ENCODE results near the gene RXRA.

Gene RXRA

GRCh38 chr9:134433909-134434882 lies 107.9 kb downstream of the RXRA start:
- no peaks in the 10 kb centered on the region for H3K9me3 ChIP-seq (replicated peaks; ENCODE audit: low read length)
- peaks cover 43% of the 10 kb centered on the region for H3K36me3 ChIP-seq (ENCODE audit: insufficient read depth, low read length)
- H3K4me2 ChIP-seq (ENCODE audit: low read length), result peak overlapping the region; percentile 74
- H3K27me3 ChIP-seq (ENCODE audit: control insufficient read depth, insufficient read depth, low read length), result no peaks in the 10 kb centered on the region
- H3K9ac ChIP-seq (ENCODE audit: low read depth, low read length), result no peak overlapping the region
- peaks cover 43% of the 10 kb centered on the region for H3K4me1 ChIP-seq (ENCODE audit: control insufficient read depth, insufficient read depth, low read length)
- no peak overlapping the region for H3K4me3 ChIP-seq (ENCODE audit: low read length)

GRCh38 chr9:134434894-134435506 lies 108.7 kb downstream of the RXRA start:
- Histone ChIP-seq H3K4me2 (ENCODE audit: low read length) (peak overlapping the region; percentile 74), H3K27me3 (ENCODE audit: control insufficient read depth, insufficient read depth, low read length) (no peaks in the 10 kb centered on the region), H3K36me3 (ENCODE audit: insufficient read depth, low read length) (peaks cover 40% of the 10 kb centered on the region), H3K4me3 (ENCODE audit: low read length) (no peak overlapping the region), H3K9ac (ENCODE audit: low read depth, low read length) (no peak overlapping the region), H3K9me3 (replicated peaks; ENCODE audit: low read length) (no peaks in the 10 kb centered on the region), H3K4me1 (ENCODE audit: control insufficient read depth, insufficient read depth, low read length) (peaks cover 43% of the 10 kb centered on the region)

DNA sequence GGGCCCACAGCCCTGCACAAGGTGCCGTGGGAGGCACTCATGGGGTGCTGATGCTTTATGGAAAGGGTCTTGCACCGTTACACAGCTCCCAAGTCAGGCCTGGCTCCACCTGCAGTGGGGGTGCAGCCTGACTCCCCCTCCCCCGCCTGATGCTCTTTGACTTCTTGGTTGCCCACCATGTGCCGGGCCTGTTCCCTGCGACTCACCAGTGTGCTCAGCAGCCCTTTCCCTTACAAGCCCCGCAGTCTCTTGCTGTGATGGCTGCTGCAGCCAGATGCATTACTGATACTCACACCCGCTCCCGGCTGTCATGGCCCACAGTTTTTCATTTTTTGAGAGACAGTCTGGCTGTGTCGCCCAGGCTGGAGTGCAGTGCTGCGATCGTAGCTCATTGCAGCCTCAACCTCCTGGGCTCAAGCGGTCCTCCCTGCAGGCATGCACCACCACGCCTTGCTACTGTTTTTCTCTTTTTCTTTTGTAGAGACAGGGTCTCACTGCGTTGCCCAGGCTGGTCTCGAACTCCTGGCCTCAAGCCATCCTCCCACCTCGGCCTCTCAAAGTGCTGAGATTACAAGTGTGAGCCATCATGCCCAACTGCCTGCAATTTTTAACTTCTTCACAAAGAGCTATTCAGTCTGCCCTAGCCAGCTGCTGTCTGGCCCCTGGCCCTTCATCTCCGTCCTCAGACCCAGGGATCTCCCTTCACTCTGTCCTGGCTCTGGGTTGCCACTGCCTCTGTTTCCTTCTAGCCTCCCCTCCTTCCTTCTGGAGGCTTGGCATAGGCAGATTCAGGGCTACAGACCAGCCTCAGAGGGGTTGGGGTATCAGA lies 109.5 kb downstream of the RXRA start:
- H3K9ac ChIP-seq (ENCODE audit: low read depth, low read length), result no peak overlapping the region
- H3K4me2 ChIP-seq (ENCODE audit: low read length), result peak overlapping the region; percentile 74
- H3K27me3 ChIP-seq (ENCODE audit: control insufficient read depth, insufficient read depth, low read length), result no peaks in the 10 kb centered on the region
- peaks cover 38% of the 10 kb centered on the region for H3K36me3 ChIP-seq (ENCODE audit: insufficient read depth, low read length)
- H3K9me3 ChIP-seq (replicated peaks; ENCODE audit: low read length), result no peaks in the 10 kb centered on the region
- H3K4me1 ChIP-seq (ENCODE audit: control insufficient read depth, insufficient read depth, low read length), result peaks cover 43% of the 10 kb centered on the region
- no peak overlapping the region for H3K4me3 ChIP-seq (ENCODE audit: low read length)

GRCh38 chr9:134436379-134436762 lies 110.1 kb downstream of the RXRA start:
- Histone ChIP-seq H3K27me3 (ENCODE audit: control insufficient read depth, insufficient read depth, low read length) (peaks cover 5% of the 10 kb centered on the region), H3K9me3 (replicated peaks; ENCODE audit: low read length) (no peaks in the 10 kb centered on the region), H3K4me3 (ENCODE audit: low read length) (no peak overlapping the region), H3K4me1 (ENCODE audit: control insufficient read depth, insufficient read depth, low read length) (peaks cover 43% of the 10 kb centered on the region), H3K4me2 (ENCODE audit: low read length) (no peak overlapping the region), H3K9ac (ENCODE audit: low read depth, low read length) (no peak overlapping the region), H3K36me3 (ENCODE audit: insufficient read depth, low read length) (peaks cover 37% of the 10 kb centered on the region)

DNA sequence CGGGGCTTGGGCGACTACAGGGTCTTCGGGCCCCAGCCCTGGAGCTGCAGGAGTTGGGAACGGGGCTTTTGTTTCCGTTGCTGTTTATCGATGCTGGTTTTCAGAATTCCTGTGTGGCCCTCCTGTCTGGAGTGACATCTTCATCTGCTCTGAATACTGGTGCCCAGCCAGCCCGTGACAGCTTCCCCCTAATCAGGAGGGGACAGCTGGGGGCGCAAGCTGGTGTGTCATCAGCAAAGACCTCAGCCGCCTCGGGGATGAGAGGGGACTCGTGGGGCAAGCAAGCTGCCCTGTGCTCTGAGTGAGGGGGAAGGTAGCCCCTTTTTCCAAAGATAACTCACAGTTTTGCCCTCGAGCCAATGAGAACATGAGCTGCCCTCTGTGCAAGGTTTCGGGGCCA lies 110.7 kb downstream of the RXRA start:
- peaks cover 43% of the 10 kb centered on the region for H3K4me1 ChIP-seq (ENCODE audit: control insufficient read depth, insufficient read depth, low read length)

GRCh38 chr9:134437403-134438194 lies 111.3 kb downstream of the RXRA start:
- Histone ChIP-seq H3K4me2 (ENCODE audit: low read length) (no peak overlapping the region), H3K9me3 (replicated peaks; ENCODE audit: low read length) (no peaks in the 10 kb centered on the region), H3K27me3 (ENCODE audit: control insufficient read depth, insufficient read depth, low read length) (peaks cover 13% of the 10 kb centered on the region), H3K36me3 (ENCODE audit: insufficient read depth, low read length) (peaks cover 28% of the 10 kb centered on the region), H3K9ac (ENCODE audit: low read depth, low read length) (no peak overlapping the region), H3K4me3 (ENCODE audit: low read length) (no peak overlapping the region), H3K4me1 (ENCODE audit: control insufficient read depth, insufficient read depth, low read length) (peaks cover 42% of the 10 kb centered on the region)

More for the DNA sequence above, 110.7 kb downstream of the RXRA start:
- H3K9me3 ChIP-seq (replicated peaks; ENCODE audit: low read length), result no peaks in the 10 kb centered on the region
- no peak overlapping the region for H3K4me3 ChIP-seq (ENCODE audit: low read length)
- H3K36me3 ChIP-seq (ENCODE audit: insufficient read depth, low read length), result peaks cover 32% of the 10 kb centered on the region
- peaks cover 10% of the 10 kb centered on the region for H3K27me3 ChIP-seq (ENCODE audit: control insufficient read depth, insufficient read depth, low read length)
- H3K9ac ChIP-seq (ENCODE audit: low read depth, low read length), result no peak overlapping the region
- no peak overlapping the region for H3K4me2 ChIP-seq (ENCODE audit: low read length)

GRCh38 chr9:134438195-134438788 lies 112.0 kb downstream of the RXRA start:
- Histone ChIP-seq H3K9ac (ENCODE audit: low read depth, low read length) (no peak overlapping the region), H3K4me2 (ENCODE audit: low read length) (no peak overlapping the region), H3K27me3 (ENCODE audit: control insufficient read depth, insufficient read depth, low read length) (peaks cover 13% of the 10 kb centered on the region), H3K4me3 (ENCODE audit: low read length) (no peak overlapping the region), H3K4me1 (ENCODE audit: control insufficient read depth, insufficient read depth, low read length) (peaks cover 41% of the 10 kb centered on the region), H3K36me3 (ENCODE audit: insufficient read depth, low read length) (peaks cover 28% of the 10 kb centered on the region), H3K9me3 (replicated peaks; ENCODE audit: low read length) (no peaks in the 10 kb centered on the region)

- H3K9ac ChIP-seq (ENCODE audit: low read depth, low read length), result no peak overlapping the region
- H3K36me3 ChIP-seq (ENCODE audit: insufficient read depth, low read length), result peaks cover 24% of the 10 kb centered on the region
- no peaks in the 10 kb centered on the region for H3K9me3 ChIP-seq (replicated peaks; ENCODE audit: low read length)
- no peak overlapping the region for H3K4me2 ChIP-seq (ENCODE audit: low read length)
- peaks cover 38% of the 10 kb centered on the region for H3K4me1 ChIP-seq (ENCODE audit: control insufficient read depth, insufficient read depth, low read length)
- no peak overlapping the region for H3K4me3 ChIP-seq (ENCODE audit: low read length)
- H3K27me3 ChIP-seq (ENCODE audit: control insufficient read depth, insufficient read depth, low read length), result peaks cover 13% of the 10 kb centered on the region
Measured at GRCh38 chr9:134439368-134439784, 113.1 kb downstream of the RXRA start.

- no peak overlapping the region for H3K9ac ChIP-seq (ENCODE audit: low read depth, low read length)
- no peak overlapping the region for H3K4me3 ChIP-seq (ENCODE audit: low read length)
- H3K27me3 ChIP-seq (ENCODE audit: control insufficient read depth, insufficient read depth, low read length), result peaks cover 13% of the 10 kb centered on the region
- H3K4me1 ChIP-seq (ENCODE audit: control insufficient read depth, insufficient read depth, low read length), result peaks cover 26% of the 10 kb centered on the region
- no peak overlapping the region for H3K4me2 ChIP-seq (ENCODE audit: low read length)
- H3K36me3 ChIP-seq (ENCODE audit: insufficient read depth, low read length), result peaks cover 18% of the 10 kb centered on the region
- H3K9me3 ChIP-seq (replicated peaks; ENCODE audit: low read length), result no peaks in the 10 kb centered on the region
Measured at GRCh38 chr9:134440636-134441226, 114.5 kb downstream of the RXRA start.

All from skeletal muscle satellite cell (primary cell).